ENCODE data around the gene ERBB2. TPM values are rescaled to one million over a fixed set of nuclear protein-coding genes. Genes with fewer than 3 reads are reported as not detected.

ERBB2 gene
- total and polyA plus RNA-seq, 2 of the 13 experiments (the other 11 are each of a cell fraction or from before 2014, with no cell fraction given): 57.7 to 64.1 TPM

GRCh38 chr17:39663688-39664580 is 35.9 kb upstream of the ERBB2 start (continued):
- peak; percentile 62 for TF ChIP-seq SALL1 (CRISPR knock-in tag; IDR thresholded peaks at IDR 0.05)
- no peak for TF ChIP-seq ZNF280D (CRISPR knock-in tag; IDR thresholded peaks at IDR 0.05)
- 0 out of 2 replicates have a peak, but pooled peaks have one; percentile 51 for TF ChIP-seq IRF9 (CRISPR knock-in tag; IDR thresholded peaks at IDR 0.05; ENCODE audit: borderline replicate concordance)
- peak; percentile 58; the same call in 1 of the 2 replicates for TF ChIP-seq ARNTL (CRISPR knock-in tag; IDR thresholded peaks at IDR 0.05)
- no peak for TF ChIP-seq SOX13 (IDR thresholded peaks at IDR 0.05)
- TF ChIP-seq SOX13 (CRISPR knock-in tag; conservative IDR thresholded peaks at IDR 0.05 in 1 of 2, IDR thresholded peaks at IDR 0.05 in 1 of 2): 0 out of 4 replicates have a peak, but pooled peaks of 1 of the 2 experiments have one; percentile 17
- TF ChIP-seq, protein P1, sequence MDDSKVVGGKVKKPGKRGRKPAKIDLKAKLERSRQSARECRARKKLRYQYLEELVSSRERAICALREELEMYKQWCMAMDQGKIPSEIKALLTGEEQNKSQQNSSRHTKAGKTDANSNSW (CRISPR knock-in tag; IDR thresholded peaks at IDR 0.05; ENCODE audit: borderline replicate concordance): 0 out of 2 replicates have a peak, but pooled peaks have one; percentile 58
- no peak for TF ChIP-seq RBM39 (IDR thresholded peaks at IDR 0.05; ENCODE audit: low read depth, low read length, poor library complexity, severe bottlenecking)
- peak in 1 of 2 experiments; percentile 54; a peak in 1 of 4 replicates for TF ChIP-seq KLF16 (CRISPR knock-in tag; IDR thresholded peaks at IDR 0.05)
- peak; percentile 93 for TF ChIP-seq ZNF629 (CRISPR knock-in tag; conservative IDR thresholded peaks at IDR 0.05)
- TF ChIP-seq SAP130 (CRISPR knock-in tag; IDR thresholded peaks at IDR 0.05; ENCODE audit: low read depth): peak; percentile 55
- TF ChIP-seq, protein P2, sequence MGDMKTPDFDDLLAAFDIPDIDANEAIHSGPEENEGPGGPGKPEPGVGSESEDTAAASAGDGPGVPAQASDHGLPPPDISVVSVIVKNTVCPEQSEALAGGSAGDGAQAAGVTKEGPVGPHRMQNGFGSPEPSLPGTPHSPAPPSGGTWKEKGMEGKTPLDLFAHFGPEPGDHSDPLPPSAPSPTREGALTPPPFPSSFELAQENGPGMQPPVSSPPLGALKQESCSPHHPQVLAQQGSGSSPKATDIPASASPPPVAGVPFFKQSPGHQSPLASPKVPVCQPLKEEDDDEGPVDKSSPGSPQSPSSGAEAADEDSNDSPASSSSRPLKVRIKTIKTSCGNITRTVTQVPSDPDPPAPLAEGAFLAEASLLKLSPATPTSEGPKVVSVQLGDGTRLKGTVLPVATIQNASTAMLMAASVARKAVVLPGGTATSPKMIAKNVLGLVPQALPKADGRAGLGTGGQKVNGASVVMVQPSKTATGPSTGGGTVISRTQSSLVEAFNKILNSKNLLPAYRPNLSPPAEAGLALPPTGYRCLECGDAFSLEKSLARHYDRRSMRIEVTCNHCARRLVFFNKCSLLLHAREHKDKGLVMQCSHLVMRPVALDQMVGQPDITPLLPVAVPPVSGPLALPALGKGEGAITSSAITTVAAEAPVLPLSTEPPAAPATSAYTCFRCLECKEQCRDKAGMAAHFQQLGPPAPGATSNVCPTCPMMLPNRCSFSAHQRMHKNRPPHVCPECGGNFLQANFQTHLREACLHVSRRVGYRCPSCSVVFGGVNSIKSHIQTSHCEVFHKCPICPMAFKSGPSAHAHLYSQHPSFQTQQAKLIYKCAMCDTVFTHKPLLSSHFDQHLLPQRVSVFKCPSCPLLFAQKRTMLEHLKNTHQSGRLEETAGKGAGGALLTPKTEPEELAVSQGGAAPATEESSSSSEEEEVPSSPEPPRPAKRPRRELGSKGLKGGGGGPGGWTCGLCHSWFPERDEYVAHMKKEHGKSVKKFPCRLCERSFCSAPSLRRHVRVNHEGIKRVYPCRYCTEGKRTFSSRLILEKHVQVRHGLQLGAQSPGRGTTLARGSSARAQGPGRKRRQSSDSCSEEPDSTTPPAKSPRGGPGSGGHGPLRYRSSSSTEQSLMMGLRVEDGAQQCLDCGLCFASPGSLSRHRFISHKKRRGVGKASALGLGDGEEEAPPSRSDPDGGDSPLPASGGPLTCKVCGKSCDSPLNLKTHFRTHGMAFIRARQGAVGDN (CRISPR knock-in tag; IDR thresholded peaks at IDR 0.05): peak; percentile 64
- TF ChIP-seq E2F2 (CRISPR knock-in tag; IDR thresholded peaks at IDR 0.05; ENCODE audit: borderline replicate concordance): no peak
- TF ChIP-seq, protein P3, sequence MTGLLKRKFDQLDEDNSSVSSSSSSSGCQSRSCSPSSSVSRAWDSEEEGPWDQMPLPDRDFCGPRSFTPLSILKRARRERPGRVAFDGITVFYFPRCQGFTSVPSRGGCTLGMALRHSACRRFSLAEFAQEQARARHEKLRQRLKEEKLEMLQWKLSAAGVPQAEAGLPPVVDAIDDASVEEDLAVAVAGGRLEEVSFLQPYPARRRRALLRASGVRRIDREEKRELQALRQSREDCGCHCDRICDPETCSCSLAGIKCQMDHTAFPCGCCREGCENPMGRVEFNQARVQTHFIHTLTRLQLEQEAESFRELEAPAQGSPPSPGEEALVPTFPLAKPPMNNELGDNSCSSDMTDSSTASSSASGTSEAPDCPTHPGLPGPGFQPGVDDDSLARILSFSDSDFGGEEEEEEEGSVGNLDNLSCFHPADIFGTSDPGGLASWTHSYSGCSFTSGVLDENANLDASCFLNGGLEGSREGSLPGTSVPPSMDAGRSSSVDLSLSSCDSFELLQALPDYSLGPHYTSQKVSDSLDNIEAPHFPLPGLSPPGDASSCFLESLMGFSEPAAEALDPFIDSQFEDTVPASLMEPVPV (CRISPR knock-in tag; IDR thresholded peaks at IDR 0.05): 0 out of 2 replicates have a peak, but pooled peaks have one; percentile 25
- 0 out of 2 replicates have a peak, but pooled peaks have one; percentile 18 for TF ChIP-seq NFKBIZ (CRISPR knock-in tag; IDR thresholded peaks at IDR 0.05)
